Loucy (cell line): ENCODE data around the gene SCFD2.

ENCODE experiments used
- CTCF ChIP-seq: fragments of 200-600 bp; sonication (generic); conservative IDR thresholded peaks from 2 replicates; pipeline ENCODE4 v1.5.1; 2014; ENCODE audit warnings: mild to moderate bottlenecking, antibody characterized with exemption, low read length
- EZH2phosphoT487 ChIP-seq: fragments of 200-600 bp; IDR thresholded peaks from 2 replicates; pipeline ENCODE4 v1.6.1; 2018; ENCODE audit warnings: antibody characterized with exemption, mild to moderate bottlenecking, moderate library complexity, borderline replicate concordance

- TF ChIP-seq CTCF (no peak), EZH2phosphoT487 (no peak)
Observed at GRCh38 chr4:52837716-52838558, 527.9 kb downstream of the SCFD2 start.
